Hindlimb muscle (tissue), 1 donor: ENCODE results near the gene SLC12A8. TPM values are rescaled to one million over a fixed set of nuclear protein-coding genes. Genes with fewer than 3 reads are reported as not detected.
A peak's percentile ranks its signal among the peaks of the same experiment; 100 is the strongest.

Experiments used
- DNase-seq: peaks from one replicate; pipeline ENCODE4 v3.0.0-alpha.2; 2013
- polyA plus RNA-seq: library from polyadenylated mRNA; unstranded; fragments of 120-200 nt; gene quantifications from one replicate; pipeline ENCODE4 v1.2.1, GENCODE V29; 2013; ENCODE audit not compliant: insufficient read length

Gene SLC12A8
- polyA plus RNA-seq, 1 donor = 0.45 TPM

DNA sequence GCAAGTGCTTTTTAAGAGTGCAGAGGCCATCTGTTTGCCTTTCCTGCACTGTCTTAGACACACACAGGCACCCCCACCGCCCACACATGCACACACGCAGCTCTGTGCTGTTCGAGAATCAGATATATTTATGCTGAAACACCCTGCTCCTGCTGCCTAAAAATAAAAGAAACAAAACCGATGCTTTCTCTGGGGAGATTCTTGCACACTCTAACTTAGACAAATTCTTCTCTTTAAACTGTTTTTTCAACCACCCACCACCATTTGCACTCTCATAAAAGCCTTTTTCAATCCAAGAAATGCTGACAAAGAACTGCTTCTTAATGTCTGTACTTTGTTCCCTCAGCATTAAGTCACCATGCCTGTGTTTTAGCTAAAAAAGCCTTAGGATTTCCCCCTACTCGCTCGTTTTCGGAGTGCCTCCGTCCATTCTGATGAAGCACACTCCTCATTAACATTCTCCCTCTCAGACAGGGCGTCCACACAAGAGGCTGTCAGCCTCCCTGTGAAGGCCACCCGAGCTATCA, 26.2 kb downstream of the SLC12A8 start:
- peak; percentile 48 for DNase-seq

DNA sequence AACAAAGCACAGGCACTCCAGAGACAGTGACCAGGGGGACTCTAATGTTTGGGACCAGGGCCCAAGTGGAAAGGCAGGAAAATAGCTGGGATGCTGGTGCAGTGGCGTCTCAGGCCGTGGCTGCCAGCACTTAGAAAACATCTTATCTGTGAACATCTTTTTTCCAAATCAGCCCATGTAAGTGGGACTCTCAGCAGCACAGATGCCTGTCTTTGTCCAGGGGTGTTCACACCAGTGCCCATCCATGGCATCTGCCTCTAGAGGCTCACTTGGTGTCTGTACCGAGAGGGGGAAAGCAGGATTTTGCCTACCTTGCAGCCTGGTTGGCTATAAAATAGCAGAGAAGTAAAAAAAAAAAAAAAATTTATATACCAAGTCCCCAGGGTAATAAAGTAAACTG, 26.7 kb downstream of the SLC12A8 start:
- no peak for DNase-seq

DNA sequence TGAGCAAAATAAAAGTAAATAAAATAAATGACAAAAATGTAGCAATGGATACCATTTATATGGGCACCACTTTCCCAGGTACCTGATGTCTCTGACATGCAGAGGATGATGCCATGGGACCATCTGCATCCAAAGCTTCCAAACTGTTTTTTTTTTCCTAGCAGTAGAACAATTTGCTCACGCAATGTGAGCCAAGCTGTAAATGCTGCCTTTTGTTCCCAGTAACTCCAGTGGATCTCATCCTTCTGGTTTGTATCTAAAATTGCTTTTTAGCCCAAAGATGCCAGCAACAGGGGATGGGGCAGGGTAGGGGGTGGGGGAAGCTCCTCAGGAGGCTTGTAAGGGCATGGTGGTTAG, 32.7 kb downstream of the SLC12A8 start:
- DNase-seq = no peak

DNA sequence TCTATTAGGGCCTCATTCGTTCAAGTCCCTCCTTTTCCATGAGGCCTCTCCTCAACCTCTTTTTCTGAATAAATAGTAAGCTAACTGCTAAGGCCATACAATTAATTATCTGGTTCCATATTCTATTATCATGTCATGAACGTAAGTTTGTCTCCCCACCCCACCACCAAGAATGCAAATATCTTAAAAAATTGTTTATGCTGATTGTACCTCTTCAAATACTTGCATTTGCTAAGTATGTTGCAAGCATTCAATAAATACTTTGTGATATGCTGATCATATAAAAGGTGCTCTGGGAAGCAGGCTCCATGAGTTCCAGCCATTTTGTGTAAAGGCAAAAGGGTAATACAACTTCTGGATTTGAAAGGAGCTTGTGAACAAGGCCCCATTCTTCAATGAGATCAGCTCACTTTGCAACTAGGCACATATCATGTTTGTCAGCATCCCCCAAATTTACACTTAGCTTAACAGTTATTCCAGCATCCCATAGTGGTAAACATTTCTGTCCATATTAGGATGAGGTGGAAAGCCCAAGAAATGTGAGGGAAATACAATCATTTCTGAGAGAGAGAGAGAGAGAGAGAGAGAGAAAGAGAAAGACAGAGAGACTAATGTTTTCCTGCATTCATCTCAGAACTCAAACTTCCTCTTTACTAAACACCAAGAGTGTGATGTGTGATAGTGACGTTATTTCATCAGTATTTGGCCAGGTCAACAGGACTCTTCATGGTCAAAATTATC, 33.2 kb downstream of the SLC12A8 start:
- no peak for DNase-seq

DNA sequence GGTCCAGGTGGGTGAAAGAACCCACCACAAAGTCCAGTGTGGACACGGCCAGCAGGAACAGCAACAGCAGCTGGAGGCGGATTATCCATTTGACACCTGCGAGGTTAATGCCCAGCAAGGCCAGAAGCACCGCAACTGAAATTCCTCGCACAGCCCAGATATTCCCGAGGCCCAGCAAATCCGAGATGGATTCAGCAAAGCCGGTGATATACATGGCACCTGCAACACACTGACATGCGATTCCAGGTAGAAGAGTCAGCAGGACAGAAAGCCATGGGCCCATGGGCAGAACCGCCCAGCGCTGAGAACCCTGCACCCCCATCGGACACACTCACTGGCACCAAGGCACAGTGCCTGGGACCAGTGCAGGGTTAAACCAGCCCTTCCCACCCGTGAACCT, 34.8 kb downstream of the SLC12A8 start:
- DNase-seq = no peak

DNA sequence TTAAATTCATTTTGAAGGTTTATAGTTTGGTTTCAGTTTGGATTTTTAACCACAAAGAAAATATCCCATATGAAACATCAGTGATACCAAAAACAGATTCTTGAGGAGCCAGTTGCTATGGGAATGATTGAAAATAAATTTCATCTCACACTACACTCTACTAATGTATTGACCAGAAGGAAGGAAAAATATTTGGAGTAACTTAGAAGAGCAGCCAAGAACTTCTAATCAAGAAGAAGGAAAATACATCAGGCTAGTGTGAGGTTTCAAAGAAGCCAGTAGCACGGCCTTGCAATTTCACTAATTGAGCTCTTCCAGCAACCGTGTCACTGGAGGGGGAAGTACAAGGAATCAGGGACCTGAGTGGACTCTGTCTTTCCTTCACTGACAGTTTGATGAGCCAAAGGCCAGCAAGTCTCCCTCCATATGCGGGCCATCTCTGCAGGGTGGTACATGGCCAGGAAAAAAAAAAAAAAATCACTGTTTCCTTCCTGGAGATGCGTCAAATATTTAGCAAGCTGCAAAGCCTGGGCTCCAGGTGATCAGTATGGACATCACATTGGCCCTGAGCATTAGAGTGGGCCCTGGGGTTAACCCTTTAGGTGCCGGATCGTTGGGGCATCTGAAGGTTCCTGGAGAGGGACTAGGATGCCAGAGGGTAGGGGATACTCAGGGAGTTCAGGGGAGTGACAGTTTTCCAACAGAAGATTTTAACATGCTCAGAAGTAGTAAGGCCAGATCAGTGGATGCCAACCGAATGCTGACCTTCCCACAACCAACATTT, 37.1 kb downstream of the SLC12A8 start:
- peak; percentile 69 for DNase-seq

DNA sequence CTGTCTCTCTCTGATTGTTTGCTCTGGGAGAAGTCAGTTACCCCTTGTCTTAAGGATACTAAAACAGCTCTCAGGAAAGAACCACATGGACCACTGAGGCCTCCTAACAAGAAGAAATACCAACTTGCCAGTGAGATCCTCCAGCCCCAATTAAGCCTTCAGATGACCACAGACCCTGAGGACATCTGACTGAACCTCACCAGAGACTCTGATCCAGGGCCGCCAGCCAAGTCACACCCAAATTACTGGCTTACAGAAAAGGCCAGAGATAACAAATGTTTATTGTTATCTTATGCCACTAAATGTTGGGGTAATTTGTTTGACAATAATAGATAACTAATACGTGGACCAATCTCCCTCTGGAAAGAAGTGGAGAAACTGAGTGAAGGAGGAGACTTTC, 40.2 kb downstream of the SLC12A8 start:
- no peak for DNase-seq

DNA sequence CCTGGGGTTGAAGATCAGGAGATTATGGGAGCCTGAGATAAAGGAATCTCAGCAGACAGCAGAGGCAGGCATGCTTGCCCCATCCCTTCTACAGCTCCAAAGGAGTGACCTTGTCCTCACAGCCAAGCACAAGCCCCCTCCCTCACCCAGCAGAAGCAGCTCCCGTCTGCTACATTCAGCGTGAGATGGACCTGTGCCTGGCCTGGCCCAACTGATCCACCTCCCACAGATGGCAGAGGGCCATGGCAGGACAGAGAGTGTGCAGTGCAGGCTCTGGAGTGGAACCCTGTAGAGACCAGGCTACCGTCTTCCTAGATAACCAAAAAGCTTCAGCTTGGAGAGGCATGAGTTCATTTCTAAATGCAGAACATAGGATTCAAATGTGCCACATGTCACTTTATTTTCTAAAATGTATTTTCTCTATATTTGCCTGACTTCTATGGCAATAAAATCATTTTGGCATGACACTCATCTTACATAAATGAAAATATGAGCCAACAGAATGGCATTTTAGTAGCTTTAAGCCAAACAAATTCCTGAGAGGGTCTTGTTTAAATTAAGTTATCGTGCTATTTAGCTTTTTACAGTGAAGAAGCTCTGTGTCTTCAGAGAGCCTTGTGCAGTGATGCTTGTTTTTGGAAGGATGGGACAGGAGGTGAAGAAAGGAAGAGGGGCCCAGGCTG, 43.7 kb downstream of the SLC12A8 start:
- DNase-seq = no peak

DNA sequence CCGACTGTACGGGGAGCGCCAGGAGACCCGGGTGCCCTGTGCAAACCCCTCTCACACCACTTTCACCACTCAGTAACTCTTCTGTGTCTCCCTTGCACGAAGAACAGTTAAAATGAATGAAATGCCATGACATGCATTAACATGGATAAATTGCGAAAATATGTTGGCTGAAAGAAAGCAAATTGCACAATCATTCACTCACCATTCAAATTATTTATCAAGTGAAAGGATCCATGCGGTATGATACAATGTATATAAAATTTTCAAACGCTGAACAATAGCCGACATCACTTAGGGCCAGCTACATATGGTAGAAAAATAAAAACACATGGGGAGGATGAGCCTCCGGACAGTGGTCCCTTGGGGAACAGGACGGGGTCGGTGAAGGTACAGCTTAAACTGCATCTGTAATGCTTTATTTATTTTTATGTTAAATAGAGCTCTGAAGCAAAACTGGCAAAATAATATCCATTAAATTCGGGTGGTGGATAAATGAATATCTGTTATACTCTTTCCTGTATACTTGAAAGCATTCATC, 45.9 kb downstream of the SLC12A8 start:
- DNase-seq = no peak

DNA sequence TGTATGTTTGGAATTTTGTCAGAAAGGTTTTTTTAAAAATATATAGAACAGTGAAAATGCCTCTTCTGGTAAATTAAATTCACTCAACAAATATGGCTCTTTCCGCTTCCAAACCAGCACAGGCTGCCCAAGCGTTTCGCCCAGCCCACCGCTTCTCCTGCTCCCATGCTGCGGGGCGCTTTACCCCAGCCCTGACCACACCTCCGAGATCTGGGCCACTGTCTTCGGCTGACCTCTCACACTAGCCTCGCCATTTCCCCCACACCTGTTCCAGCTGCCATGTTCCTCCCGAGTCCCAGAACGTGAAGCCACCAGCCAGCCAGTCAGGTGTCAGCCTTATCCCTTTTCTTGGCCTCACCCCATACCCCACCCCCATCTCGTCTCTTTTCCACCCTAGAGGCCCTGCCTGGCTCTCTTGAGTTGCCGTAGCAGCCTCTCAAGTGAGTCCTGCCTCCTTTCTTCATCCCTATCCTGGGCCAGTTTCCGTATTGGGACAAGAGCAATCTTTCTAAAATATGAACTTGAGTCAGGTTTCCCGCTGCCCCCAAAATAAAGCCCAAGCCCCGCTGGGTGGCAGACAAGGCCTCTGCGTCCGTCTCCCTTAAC, 46.5 kb downstream of the SLC12A8 start:
- DNase-seq = no peak

DNA sequence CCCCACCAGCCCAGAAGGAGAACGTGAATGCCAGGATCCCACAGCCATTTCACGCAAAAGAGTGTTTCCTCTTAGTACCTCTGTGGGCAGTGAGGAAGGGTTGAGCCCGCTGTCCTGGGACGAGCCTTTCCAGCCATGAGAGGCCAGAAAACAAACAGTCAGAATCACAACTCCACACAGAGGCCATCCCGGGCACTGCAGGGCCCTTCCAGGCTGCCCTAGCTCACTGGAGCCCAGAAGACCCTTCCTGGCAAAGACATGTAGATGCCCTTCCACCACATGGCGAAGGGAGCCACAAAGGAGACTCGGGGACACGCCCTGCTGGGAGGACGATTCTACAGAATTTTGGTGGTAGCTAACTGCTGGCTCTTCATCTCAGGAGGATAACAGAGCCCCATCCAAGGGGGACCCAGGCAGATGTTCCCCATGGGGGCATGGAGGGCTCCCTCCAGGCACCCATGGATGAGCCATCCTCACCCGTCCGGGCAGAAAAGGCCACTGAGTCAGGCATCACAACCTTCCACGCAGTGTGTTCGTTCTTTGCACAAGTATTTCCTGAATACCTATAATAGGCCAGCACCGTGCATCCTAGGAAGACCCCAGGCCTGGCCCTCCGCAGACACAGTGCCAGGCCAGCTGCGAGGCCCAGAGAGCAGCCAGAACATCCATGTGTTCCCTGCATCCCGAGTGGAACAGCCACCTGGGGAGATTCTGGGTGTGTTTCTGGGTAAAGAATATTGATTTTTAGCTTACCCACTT, 47.2 kb downstream of the SLC12A8 start:
- DNase-seq = no peak

DNA sequence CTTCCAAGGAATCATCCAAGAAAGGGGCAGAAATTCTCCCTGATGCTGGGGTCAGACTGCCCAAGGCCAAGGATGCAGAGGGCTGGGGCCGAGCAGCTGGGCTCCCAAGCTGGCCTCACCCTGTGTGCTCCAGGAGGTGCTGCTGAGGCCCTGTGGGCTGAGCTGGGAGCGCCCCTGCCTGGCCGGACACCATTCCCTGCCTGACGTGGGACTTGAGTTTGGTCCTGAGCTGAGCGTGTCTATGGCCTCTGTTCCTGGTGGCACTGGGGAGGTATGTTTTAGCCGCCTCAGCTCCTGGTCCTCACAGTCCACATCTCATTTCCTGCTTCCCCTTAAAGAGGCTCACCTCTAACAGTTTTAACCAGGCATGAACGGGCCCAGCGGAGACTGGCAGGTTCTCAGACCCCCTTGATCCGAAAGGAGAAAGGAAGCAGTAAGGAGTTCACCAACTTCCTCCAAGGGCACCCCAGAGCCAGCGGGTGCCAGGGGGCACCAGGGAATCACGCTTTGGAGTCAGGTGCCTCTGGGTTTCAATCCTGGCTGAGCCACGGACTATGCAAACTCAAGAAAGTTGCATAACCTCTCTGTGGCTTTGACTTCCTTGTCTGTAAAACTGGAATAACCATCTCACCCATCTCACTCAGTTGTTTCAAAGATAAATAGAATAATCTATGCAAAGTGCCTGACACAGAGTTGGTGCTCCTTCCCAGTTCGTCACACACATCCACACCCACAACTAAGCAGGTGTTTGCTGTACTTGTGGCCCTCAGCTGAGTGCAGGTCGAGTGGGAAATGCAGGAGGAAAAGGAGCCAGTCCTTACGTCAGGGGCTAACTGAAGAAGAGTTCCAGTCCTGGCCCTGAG, 48.6 kb downstream of the SLC12A8 start:
- no peak for DNase-seq

DNA sequence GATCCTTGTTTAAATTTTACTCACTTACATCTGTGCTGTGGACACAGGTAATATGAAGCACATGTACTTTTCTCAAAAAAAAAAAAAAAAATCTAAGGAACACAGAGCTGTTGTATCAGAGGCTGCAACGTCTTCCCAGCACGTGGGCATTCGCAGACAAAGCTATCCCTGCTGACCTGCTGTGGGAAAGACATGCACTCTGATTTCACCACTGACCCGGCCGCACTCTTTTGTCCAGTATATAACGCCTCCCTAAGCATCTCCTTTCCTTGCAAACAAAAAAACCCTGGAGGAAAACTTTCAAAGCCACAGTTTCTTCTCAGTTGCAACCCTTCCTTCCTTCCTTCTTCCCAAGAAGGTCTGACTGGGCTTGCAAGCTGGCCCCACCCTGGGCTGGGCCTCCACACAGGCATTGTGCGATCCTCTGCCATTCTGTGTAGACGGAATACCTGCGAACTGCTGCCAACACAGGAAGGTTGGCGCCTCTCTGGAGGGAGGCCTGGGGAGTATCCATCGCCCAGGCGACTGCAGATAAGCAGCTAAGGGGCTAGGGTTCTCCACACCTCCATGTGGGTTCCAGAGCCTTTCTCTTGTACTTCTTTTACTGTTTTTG, 50.8 kb downstream of the SLC12A8 start:
- DNase-seq = no peak

DNA sequence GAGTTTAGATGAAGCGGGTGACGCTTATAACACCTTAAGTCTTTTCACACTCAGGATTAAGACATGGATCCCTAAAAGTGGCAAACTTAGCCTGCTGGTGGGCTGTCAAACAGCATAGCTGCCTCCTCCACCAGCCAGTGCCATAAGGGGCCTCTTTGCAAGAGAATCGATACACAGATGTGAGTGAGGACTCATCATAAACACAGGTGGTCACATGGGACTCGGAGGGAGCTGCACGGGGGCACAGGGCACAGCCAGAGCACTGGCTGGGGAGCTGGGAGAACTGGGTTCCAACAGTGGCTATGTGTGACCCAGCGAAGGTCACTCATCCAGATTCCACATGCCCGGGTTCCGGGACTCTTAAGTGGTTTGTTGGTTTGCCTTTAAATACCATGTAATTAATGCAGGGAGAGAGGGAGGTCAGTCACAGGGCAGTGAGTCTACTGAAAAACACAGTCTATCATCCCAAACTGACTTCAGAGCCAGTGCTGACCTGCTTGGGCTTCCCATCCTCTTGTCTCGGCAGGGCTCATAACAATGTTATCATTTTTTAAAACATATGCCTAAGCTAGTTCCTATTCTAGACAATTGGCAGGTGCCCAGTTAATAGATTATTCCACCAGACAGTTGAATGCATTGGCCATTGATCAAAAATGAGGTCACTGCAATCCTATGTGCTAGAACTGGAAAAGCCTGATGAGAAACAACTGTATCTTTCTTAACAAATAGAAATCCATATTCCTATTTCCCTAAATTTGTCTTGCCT, 51.8 kb downstream of the SLC12A8 start:
- DNase-seq = peak; percentile 74

DNA sequence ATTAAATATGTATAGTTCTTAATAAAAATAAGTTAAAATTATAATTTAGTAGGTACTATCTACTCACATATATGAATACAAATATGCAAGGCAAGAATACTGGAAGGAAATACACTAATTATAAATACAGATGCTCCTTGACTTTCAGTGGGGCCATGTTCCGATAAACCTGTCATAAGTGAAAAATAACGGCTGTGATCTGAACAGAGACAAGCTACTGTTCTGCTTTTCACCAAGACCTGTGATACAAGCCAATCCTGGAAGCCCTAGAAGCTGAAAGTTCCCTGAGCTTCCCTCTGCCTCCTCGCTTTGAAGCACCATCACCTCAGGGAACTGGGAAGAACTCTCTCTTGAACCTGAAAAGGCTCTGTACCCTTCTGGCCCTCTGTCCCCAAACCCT, 55.4 kb downstream of the SLC12A8 start:
- DNase-seq = no peak

DNA sequence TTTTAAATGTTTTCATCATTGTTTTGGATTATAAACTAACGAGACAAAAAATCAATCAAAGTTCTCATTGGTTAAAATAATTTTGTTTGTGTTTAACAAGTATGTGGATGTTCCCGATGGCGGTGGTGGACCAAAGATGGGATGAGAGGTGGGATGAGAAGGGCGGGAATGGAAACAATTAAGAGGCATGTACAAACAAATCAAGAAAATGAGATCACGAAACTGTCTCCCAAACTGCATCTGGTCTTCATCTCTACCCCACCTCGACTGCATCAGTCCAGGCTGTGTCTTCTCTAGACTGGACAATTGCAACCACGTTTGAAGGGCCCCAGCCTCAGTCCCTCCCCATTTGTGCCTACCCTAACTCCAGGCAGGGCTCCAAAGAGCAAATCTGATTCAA, 56.1 kb downstream of the SLC12A8 start:
- no peak for DNase-seq

DNA sequence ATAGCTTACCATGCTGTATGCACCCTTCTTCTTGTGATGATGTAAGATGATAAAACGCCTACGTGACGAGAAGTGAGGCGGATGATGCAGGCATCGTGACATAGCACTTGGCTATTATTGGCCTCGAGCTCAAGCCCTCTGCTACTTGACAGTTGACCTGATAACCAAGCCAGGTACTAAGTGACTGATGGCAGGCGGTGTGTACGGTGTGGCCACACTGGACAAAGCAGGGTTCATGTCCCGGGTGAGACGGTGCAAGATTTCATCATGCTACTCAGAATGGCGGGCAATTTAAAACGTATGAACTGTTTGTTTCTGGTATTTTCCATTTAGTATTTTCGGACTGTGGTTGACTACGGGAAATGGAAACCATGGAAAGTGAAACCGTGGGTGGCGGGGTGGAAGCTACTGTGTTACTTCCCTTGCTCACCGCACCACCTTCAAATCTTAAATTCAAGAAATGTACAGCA, 57.7 kb downstream of the SLC12A8 start:
- DNase-seq = no peak

DNA sequence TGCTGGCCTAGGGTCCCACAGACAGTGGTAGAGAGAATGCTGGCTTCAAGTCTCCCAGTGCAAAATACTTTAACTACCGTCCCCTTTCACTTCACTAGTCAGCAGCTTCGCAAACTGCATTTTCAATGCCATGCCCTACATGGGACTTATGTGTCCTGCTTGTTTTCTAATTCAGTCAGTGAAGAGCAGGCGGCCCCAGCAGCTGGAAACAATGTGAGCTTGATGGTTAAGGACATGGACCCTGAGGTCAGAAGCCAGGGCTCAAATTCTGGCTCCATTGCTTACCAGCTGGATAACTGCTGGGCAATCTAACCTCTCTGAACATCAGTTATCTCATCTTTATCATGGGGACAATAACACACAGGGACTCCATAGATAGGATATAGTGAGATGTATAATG, 58.4 kb downstream of the SLC12A8 start:
- DNase-seq = no peak

DNA sequence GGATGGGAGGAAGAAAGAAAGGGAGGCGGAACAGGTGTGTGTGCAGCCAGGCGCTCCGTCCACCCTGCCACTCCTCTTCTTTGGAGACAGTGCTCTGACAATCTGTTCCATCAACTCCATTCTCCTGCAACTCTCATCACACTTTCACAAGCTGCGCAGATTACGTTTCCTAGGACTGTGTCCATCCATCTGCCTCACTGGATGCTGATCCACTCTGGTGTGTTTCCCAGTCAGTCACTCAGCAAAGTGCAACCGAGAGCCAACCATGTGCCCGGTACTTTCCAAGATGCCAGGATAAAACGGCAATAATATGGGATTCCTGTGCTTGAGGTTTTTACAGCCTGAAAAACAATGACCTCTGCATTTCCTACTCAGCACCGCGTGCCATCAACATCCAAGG, 59.6 kb downstream of the SLC12A8 start:
- no peak for DNase-seq

DNA sequence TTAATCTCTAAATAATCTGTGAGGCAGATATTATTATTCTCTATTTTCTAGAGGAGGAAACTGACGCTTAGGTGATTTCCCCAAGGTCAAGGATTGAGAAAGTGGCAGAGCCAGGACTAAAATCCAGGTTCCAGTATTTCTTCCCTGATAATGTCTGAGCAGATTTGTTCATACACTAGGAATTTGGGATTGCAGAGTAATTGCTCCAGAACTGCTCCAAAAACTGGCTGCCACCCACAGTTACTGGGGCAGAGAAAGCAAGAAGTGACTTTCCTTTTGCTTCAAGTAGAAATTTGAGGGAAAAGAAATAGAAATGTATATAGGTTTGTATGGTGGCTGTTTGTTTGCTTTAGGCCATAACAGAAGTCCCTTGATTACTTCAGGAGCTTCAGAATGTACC, 60.6 kb downstream of the SLC12A8 start:
- DNase-seq = no peak
